CD4-positive, alpha-beta T cell treated with Interleukin-6 for 4 hours (primary cell): Measurements from ENCODE around the gene GHR.

ENCODE experiments used
- DNase-seq: peaks from one replicate; pipeline ENCODE4 v3.0.0-alpha.2; 2020; ENCODE audit warnings: mixed read lengths

Gene GHR

GRCh38 chr5:42612750-42613366 is 189.6 kb downstream of the GHR start:
- DNase-seq, result no peak

DNA sequence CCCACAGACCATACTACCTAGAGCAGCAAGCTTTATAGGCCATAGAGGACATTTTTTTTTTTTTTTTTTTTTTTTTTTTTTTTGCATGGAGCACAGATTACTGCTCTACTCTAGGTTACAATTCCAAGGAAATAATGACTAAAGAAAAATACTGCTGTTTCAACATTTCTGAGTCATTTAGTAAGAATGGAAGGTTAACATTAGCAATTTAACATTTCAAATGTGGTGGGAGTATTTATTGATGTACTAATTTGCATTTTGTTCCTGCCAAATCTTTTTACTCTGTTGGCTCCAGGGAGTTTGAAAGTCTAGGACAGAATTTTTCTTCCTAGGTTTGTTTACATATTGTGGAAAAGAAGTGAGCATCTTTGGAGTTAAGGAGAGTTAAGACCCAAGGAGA is 191.3 kb downstream of the GHR start:
- no peak for DNase-seq

DNA sequence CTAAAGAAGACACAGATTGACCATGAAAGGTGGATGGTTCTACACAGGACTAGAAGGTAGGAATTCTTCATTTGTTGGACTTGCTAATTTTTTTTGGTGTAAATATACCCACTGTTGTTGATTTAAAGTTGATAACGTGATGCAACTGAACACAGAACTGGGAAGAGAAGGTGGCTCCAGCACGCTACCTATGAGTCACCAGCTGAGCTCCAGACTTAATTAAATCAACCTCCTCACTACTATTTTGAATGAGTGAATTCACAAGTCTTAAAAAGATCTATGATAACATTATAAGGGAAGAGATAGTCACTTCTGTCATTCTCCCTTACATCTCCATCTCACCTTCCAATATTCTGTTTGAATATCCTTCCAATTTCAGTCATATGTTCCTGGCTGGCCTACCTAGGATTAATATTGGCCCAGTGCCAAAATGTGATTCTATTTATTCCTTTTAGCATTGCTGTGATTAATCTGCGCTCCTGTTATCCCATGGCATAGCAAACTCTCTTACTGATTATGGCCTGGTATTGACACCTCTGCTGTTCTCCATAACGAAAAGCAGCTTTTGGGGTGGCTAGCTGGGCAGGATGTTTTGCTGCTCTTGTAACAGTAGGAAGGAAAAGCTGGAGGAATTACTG is 197.5 kb downstream of the GHR start:
- DNase-seq, result no peak

- DNase-seq, result no peak
Measured at GRCh38 chr5:42621242-42621641, 198.0 kb downstream of the GHR start.

- no peak for DNase-seq
Measured at GRCh38 chr5:42621662-42622061, 198.4 kb downstream of the GHR start.

DNA sequence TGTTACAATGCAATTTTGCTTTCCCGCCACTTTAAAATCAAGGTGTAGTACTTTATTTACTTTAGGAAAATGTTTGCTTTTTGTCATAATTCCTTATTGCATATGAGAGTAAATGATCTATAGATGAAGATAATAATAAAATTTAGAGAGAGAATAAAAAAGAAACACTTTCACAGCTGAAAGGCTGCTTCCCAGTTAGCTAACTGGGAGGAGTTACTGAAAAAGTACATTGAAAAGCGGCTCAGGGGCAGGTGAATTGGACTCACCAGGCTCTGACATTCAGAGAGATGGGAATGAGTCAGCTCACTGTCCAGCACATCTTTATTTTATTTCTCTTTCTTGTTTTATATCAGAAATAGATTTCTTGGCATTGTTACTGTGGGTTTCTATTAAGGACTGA is 201.7 kb downstream of the GHR start:
- DNase-seq, result no peak

GRCh38 chr5:42626462-42626861 is 203.2 kb downstream of the GHR start:
- DNase-seq, result no peak

DNA sequence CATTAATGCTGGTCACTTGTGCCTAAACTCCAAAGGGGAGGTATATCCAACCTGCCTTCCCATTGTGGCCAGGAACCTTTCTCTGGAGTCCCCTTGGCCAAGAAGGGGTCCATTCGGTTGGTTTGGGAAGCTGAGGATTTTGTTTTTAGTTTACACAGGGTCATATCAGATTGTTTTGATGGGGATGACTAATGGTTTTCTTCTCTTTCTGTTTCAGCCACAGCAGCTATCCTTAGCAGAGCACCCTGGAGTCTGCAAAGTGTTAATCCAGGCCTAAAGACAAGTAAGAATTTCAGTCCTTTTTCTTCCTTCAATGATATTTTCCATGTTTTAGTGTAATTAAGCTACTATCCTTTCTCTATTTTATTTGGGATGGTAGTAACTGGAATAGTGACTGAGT is 205.6 kb downstream of the GHR start:
- DNase-seq, result no peak

DNA sequence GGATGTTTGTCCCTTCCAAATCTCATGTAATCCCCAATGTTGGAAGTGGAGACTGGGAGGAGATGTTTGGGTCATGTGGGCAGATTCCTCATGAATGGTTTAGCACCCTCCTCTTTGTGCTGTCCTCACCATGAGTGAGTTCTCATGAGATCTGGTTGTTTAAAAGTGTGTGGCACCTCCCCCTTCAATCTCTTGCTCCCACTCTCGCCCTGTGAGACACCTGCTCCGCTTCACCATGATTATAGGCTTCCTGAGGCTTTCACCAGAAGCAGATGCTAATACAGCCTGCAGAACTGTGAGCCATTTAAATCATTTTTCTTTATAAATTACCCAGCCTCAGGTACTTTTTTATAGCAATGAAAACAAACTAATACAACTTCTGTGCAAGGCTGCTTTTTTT is 206.0 kb downstream of the GHR start:
- no peak for DNase-seq

GRCh38 chr5:42631241-42631640 is 208.0 kb downstream of the GHR start:
- no peak for DNase-seq

DNA sequence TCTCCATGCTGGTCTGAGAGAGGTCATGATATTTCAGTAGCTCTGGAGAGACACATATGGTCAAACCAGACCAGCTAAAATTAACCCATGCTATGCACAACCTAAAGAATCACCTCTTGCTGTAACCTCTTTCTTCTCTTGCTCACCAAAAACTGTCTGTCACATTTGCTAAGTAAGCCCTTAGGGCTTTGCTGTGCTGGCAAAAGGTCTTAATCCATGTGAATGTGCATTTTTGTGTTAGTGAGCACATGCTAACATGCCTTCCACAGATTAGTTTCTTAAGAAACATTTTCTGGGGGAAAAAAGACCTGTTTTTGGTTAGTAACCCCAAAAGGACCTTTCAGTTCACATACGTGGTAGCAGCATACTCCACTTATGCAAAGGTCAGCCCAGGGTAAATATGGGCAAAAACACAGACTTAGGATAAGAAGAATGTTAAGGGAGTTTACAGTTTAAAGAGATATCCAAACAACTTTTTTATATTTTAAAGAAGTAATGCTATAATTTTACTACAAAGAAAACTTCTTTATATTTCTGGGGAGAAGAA is 209.2 kb downstream of the GHR start:
- DNase-seq, result no peak

- no peak for DNase-seq
Measured at GRCh38 chr5:42634575-42634974, 211.3 kb downstream of the GHR start.

DNA sequence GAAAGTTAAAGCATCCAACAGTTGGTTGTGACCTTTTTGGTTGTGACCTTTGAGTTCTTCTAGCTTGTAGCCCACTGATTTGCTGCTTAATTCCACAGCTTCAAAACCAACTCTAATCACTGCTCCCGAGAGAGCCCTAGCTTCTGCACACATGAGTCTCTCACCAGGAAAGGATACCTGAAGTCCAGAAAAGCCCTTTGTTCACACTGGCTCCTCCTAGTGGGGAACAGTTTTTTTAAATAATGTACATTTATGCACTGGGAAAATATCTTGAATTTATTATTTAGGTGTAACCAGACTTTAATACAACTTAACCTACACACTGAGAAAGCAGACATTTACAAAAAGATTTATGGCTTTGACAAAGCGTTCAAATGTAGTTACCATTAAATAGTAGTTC is 213.2 kb downstream of the GHR start:
- DNase-seq, result no peak

- DNase-seq, result no peak
Measured at GRCh38 chr5:42636946-42637345, 213.7 kb downstream of the GHR start.

DNA sequence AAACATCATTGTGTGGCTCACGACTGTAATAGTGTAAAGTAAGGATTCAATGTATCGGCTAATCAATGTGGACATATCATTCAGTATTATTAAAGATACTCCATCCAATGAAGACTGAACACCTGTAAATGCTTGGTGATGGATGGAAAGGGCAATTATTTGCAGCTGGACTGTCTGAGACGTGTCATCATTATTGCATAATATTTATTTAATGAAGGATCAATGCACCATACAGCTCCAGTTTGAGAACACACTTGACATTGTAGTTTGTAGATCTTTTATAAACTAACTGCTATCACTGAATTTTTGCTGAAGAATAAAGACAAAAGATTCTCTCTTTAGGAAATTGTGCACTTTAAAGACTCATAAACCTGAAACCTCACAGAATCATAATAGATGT is 215.7 kb downstream of the GHR start:
- DNase-seq, result no peak

DNA sequence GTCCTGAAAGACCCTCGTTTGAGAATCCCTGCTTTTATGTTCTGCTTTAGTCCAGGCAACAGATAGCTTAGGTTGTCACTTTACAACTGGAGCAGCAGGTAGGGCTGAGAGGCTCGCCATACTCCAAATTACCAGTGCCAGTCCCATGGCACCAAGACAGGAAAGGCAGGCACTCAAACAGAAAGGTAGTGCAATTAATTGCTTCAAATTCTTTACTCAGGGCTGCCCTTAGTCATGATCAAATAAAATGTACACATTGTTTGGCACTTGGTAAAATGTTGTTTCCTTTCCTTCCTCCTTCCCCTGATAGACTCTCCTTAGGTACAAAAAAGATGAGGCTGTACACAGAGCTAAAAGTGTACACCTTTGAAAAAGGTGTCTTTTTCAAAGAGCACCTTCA is 217.6 kb downstream of the GHR start:
- DNase-seq, result no peak

GRCh38 chr5:42641336-42642005 is 218.2 kb downstream of the GHR start:
- no peak for DNase-seq

- no peak for DNase-seq
Measured at GRCh38 chr5:42642006-42642405, 218.8 kb downstream of the GHR start.

DNA sequence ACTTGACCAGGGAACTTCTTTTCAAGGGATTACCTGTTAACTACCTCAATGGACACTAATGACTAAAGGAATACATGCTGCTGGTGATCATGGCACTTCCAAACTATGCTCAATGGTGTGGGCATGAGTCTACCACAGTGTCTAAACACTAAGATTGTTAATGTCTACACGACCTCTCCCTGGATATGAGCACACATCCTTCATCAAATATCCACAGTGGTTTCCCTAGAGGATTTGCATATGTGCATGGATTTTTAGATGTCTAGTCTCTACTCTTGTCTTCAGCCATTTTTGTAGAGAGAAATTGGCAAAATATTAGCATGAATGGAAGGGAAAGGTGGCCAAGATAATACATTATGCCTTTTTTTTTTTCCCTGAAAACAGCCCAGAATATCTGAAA is 220.1 kb downstream of the GHR start:
- no peak for DNase-seq

- DNase-seq, result no peak
Measured at GRCh38 chr5:42645138-42645537, 221.9 kb downstream of the GHR start.

DNA sequence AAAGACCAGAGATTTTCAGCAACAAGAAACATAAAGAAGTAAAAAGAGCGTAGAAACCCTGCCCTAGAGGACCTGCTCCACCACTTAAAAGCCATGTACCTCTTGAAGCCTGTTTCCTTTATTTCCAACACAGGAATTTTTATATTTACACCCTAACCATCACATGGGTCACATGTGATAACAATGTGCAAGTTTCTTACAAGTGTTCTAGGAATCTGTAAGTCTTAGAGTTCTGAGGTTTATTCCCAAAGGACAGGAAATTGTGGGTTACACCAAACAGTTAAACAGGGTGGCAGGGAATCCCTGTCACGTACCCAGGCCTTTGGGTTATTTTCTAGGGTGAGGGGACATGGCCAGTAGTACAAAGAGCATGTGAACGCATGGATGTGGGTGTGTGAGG is 224.8 kb downstream of the GHR start:
- DNase-seq, result no peak

DNA sequence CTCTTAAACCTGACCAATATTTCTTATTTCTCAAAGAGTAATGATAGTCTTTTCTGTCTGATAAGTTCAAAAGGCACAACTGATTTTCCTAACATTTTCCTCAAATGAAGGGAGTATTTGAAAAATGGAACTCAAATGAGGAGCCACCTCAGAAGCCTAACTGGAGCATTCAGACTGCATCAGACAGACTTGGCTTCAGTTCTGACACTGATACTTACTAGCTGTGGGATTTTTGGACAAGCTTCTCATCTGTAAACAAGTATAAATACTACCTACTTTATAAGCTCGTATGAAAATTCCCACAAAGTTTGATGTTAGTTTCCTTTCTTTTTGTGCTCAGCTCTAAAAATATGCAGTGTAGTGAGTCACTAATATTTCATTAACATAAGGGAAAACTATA is 225.7 kb downstream of the GHR start:
- DNase-seq, result no peak

DNA sequence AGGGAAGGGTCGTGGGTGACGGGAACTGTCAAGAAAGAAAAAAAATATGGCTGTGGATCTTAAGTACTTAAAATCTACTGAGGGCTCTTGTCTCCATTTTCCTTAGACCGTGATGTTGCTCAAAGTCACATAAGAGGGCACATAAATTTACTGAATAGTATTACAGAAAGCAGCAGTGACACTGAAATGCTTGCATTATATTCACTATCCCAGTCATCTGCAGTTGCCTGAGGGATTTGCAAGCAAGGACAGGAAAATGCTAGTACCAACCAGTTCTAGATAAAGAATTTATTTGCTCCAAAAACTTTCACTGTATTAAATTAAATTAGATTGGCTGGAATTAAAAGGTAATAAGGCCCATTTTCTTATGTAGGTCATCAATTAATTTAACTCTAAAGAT is 226.8 kb downstream of the GHR start:
- no peak for DNase-seq

DNA sequence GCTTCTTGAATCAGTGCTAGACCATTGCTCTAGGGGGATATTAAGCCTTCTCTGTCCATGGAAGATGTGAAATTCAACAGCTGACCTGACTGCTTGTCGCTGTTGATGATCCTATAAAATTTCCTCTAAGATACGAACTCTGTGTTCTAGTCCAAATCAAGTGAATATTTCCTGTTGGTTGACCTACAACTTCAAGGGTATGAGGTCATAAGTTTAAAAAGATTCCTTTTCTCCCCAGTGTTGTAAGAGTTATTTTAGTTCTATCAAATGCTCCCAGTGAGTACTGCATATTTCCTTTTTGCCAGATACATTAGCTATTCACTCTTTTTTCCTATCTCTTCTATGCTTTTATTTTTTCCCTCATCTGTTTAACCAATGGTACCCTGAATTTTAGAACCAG is 230.5 kb downstream of the GHR start:
- no peak for DNase-seq
